ENCODE data around the gene LIPH. TPM values are rescaled to one million over a fixed set of nuclear protein-coding genes. Genes with fewer than 3 reads are reported as not detected.
A peak's percentile ranks its signal among the peaks of the same experiment; 100 is the strongest.
"Not testable (repeated sequence)": the region's sequence is repeated elsewhere in the genome, so short reads cannot be mapped to it uniquely, and the experiment has no call there.

Gene LIPH
- total RNA-seq, 1 donor: not detected

- DNase-seq (ENCODE audit: insufficient read length, low spot score, missing footprints): no peak
These were observed 6.0 kb upstream of the LIPH start for GRCh38 chr3:185558395-185558794.

GRCh38 chr3:185556640-185557039 is 4.3 kb upstream of the LIPH start:
- DNase-seq (ENCODE audit: insufficient read length, low spot score, missing footprints); H3K79me2 ChIP-seq (ENCODE audit: insufficient read depth, low read length); H3K27ac ChIP-seq (ENCODE audit: low read depth, low read length); H4K20me1 ChIP-seq (ENCODE audit: insufficient read depth, low read length); H3K4me2 ChIP-seq (ENCODE audit: insufficient read depth, low read length); H3K36me3 ChIP-seq (ENCODE audit: insufficient read depth, low read length); H3K9me3 ChIP-seq (ENCODE audit: low read depth, low read length); H3K27me3 ChIP-seq (ENCODE audit: insufficient read depth, low read length); H2AFZ ChIP-seq (ENCODE audit: low read length); H3K4me3 ChIP-seq (ENCODE audit: insufficient read depth, low read length): not testable (repeated sequence)
- peaks cover 18% of the 10 kb centered on the region for H3K4me1 ChIP-seq (ENCODE audit: insufficient read depth, low read length)

More at GRCh38 chr3:185558395-185558794, 6.0 kb upstream of the LIPH start:
- Histone ChIP-seq H3K27ac (ENCODE audit: low read depth, low read length) (no peak overlapping the region), H3K9me3 (ENCODE audit: low read depth, low read length) (no peaks in the 10 kb centered on the region), H3K4me1 (ENCODE audit: insufficient read depth, low read length) (peaks cover 15% of the 10 kb centered on the region), H4K20me1 (ENCODE audit: insufficient read depth, low read length) (no peaks in the 10 kb centered on the region), H3K4me3 (ENCODE audit: insufficient read depth, low read length) (no peak overlapping the region), H3K27me3 (ENCODE audit: insufficient read depth, low read length) (peaks cover 5% of the 10 kb centered on the region), H3K36me3 (ENCODE audit: insufficient read depth, low read length) (no peaks in the 10 kb centered on the region), H2AFZ (ENCODE audit: low read length) (no peak overlapping the region), H3K4me2 (ENCODE audit: insufficient read depth, low read length) (peak overlapping the region; percentile 26), H3K79me2 (ENCODE audit: insufficient read depth, low read length) (no peaks in the 10 kb centered on the region)
- TF ChIP-seq CTCF (IDR thresholded peaks at IDR 0.05; ENCODE audit: extremely low read depth, low read depth, low read length): no peak

- no peaks in the 10 kb centered on the region for H3K27me3 ChIP-seq (ENCODE audit: insufficient read depth, low read length)
- H3K27ac ChIP-seq (ENCODE audit: low read depth, low read length): no peak overlapping the region
- H4K20me1 ChIP-seq (ENCODE audit: insufficient read depth, low read length): no peaks in the 10 kb centered on the region
- H3K79me2 ChIP-seq (ENCODE audit: insufficient read depth, low read length): no peaks in the 10 kb centered on the region
- H2AFZ ChIP-seq (ENCODE audit: low read length): no peak overlapping the region
- DNase-seq (ENCODE audit: insufficient read length, low spot score, missing footprints): no peak
- H3K9me3 ChIP-seq (ENCODE audit: low read depth, low read length): no peaks in the 10 kb centered on the region
- TF ChIP-seq CTCF (IDR thresholded peaks at IDR 0.05; ENCODE audit: extremely low read depth, low read depth, low read length): no peak
- no peak overlapping the region for H3K4me2 ChIP-seq (ENCODE audit: insufficient read depth, low read length)
- no peaks in the 10 kb centered on the region for H3K36me3 ChIP-seq (ENCODE audit: insufficient read depth, low read length)
- peaks cover 16% of the 10 kb centered on the region for H3K4me1 ChIP-seq (ENCODE audit: insufficient read depth, low read length)
- H3K4me3 ChIP-seq (ENCODE audit: insufficient read depth, low read length): no peak overlapping the region
These were observed 3.5 kb upstream of the LIPH start for GRCh38 chr3:185555860-185556347.

- Histone ChIP-seq H4K20me1 (ENCODE audit: insufficient read depth, low read length) (no peaks in the 10 kb centered on the region), H3K27me3 (ENCODE audit: insufficient read depth, low read length) (no peaks in the 10 kb centered on the region), H3K4me3 (ENCODE audit: insufficient read depth, low read length) (no peak overlapping the region), H3K4me2 (ENCODE audit: insufficient read depth, low read length) (no peak overlapping the region), H3K36me3 (ENCODE audit: insufficient read depth, low read length) (no peaks in the 10 kb centered on the region), H3K9me3 (ENCODE audit: low read depth, low read length) (no peaks in the 10 kb centered on the region), H3K27ac (ENCODE audit: low read depth, low read length) (no peak overlapping the region), H3K79me2 (ENCODE audit: insufficient read depth, low read length) (no peaks in the 10 kb centered on the region), H2AFZ (ENCODE audit: low read length) (no peak overlapping the region), H3K4me1 (ENCODE audit: insufficient read depth, low read length) (peaks cover 19% of the 10 kb centered on the region)
- no peak for TF ChIP-seq CTCF (IDR thresholded peaks at IDR 0.05; ENCODE audit: extremely low read depth, low read depth, low read length)
- peak; percentile 64 for DNase-seq (ENCODE audit: insufficient read length, low spot score, missing footprints)
These were observed 2.7 kb upstream of the LIPH start for GRCh38 chr3:185555101-185555501.
